ENCODE data around the gene OR10P1.

DNA sequence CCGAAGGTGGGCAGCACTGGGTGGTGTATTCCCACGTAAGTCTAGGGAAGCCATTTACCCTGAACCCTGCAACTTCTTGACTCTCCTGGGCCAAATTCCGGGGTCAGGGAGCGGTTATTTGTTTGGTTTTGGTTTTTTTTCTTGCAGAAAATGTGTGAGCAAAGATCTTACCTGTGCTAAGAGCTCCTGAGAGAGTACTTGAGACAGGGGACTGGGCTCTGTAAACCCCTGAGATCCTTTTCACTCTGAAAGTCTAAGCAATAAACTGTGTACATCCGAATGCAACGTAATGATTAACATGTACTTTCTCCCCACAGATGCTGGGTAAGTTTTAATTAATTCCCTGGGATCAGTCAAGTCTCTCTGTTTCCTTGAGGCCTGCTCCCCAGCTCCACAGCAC, 21.5 kb downstream of the OR10P1 start:
- TF ChIP-seq, protein P1, sequence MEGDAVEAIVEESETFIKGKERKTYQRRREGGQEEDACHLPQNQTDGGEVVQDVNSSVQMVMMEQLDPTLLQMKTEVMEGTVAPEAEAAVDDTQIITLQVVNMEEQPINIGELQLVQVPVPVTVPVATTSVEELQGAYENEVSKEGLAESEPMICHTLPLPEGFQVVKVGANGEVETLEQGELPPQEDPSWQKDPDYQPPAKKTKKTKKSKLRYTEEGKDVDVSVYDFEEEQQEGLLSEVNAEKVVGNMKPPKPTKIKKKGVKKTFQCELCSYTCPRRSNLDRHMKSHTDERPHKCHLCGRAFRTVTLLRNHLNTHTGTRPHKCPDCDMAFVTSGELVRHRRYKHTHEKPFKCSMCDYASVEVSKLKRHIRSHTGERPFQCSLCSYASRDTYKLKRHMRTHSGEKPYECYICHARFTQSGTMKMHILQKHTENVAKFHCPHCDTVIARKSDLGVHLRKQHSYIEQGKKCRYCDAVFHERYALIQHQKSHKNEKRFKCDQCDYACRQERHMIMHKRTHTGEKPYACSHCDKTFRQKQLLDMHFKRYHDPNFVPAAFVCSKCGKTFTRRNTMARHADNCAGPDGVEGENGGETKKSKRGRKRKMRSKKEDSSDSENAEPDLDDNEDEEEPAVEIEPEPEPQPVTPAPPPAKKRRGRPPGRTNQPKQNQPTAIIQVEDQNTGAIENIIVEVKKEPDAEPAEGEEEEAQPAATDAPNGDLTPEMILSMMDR (IDR thresholded peaks at IDR 0.05), result no peak
- no peak for TF ChIP-seq POLR2A (IDR thresholded peaks at IDR 0.05)

All from Peyer's patch (tissue), 4 donors.